NCI-H82 (cell line): ENCODE data around the gene TRPV4.

Experiments
- DNase-seq: peaks from one replicate; lab custom pipeline; 2025; lab: John Stamatoyannopoulos, UW

TRPV4 gene

DNA sequence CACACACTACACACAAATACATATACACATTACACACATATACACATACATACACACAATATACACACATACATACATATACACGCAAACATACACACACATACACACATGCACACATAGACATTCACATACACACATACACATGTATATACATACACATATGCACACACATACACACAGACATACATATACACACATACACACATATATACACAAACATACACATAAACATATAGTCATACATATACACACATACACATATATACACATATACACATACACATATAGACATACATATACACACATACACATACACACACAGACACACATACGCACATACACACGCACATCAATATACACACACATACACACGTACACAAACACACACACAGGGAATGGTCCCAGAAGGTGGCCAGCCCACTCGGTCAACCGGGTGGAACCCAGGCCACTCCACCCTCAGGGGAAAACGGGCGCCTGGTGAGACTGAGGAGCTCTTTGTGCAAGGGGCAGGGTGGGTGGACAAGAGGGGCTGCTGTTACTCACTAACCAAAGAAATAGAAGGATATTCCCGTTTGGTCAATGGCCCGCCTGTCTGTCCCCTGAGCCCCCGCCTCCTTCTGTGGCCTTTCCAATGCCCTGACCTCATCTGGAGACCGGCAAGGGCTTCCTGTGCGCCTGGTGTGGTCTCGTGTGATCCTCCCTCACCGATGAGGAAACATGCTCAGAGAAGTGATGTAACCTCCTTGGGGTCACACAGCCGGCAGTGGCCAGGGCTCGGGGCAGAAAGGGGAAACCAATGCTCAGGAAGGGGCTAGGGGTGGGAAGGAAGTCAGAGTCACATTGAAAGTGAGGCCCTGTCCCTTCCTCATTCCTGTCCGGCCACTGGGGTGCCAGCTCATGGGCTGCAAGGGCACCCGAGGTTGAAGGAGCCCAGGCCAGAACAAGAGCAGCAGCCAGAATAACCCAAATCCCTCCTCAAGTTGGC lies 5.3 kb downstream of the TRPV4 start:
- no peak for DNase-seq

DNA sequence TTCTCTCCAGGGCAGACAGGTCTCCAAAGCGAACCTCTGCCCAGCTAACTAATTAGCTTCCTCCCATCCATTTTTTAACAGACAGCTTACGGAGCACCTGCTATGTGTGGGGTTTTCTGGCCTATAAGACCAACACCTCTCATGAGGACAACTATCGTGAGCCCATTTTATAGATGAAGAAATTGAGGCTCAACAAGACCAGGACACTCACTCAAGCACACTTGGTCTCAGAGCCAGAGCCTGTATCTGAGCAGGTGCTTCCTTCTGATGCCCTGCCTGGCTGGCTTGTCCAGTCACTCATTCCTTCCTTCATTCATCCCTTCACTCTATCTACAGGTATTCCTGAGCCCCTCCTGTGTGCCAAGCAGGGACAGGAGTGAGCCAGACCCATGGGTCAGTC lies 6.1 kb downstream of the TRPV4 start:
- DNase-seq: no peak

DNA sequence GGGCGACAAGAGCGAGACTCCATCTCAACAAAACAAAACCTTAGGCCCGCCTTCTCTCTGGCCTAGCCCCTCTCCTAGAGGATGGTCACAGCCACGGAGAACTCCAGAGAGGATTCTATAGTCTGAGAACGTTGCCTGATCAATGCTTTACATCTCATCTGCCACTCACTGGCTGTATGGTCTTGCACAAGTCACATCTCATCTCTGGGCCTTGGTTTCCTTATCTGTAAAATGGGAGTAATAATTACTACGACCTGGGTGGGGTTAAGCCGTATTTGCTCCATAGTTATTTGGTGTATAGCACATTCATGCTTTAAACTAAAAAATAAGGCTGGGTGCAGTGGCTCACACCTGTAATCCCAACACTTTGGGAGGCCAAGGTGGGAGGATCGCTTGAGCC lies 8.5 kb downstream of the TRPV4 start:
- DNase-seq: no peak

GRCh38 chr12:109822951-109823411 lies 10.2 kb downstream of the TRPV4 start:
- DNase-seq: no peak

- DNase-seq: peak; percentile 45
Measured at GRCh38 chr12:109822416-109822815, 10.8 kb downstream of the TRPV4 start.

DNA sequence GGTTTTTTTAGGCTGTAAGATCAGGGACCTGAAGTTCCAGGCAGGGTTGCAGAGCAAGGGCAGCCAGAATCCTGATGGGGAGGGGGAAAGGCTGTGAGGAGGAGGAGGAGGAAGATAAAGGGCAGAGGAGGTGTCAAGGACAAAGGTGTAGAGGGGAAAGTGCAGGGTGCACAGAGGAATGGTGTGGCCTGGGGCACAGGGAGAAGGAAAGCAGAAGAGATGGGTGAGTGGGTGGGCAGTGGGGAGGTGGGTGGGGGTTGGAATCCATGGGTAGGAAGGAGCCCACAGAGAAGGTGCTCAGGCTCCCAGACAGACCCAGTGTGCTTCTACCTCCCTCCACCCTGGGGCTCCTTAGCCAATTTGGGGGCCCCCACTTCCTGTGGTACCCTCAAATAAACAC lies 11.2 kb downstream of the TRPV4 start:
- DNase-seq: no peak

- peak; percentile 100 for DNase-seq
Measured at GRCh38 chr12:109820816-109821381, 12.3 kb downstream of the TRPV4 start.

DNA sequence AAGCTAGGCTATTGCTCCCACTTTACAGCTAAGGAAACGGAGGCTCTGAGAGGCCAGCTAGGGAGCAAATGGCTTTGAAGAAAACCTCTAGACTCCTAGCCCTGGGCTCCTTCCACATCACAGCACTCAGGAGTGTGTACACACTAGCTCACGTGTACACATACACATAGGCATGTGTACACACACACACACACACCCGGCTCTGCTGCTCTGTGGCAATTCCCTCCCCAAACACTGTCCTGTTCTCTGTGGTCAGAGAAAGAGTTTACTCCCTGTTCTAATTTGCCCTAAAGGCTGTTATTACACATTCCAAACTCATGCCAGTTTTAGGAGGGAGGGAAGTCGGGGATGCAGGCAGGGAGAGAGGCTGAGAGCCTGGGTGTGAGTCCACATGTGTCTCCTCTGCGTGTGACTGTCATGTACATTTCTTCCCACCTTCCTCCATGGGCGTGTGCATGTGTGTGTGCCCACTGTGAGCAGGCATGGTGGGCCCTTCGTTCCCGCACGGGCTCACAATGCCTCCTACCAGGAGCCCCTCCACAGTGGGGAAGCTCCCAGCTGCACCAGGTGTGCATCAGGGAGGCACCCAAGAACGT lies 14.2 kb downstream of the TRPV4 start:
- no peak for DNase-seq

GRCh38 chr12:109818253-109818652 lies 14.9 kb downstream of the TRPV4 start:
- no peak for DNase-seq

DNA sequence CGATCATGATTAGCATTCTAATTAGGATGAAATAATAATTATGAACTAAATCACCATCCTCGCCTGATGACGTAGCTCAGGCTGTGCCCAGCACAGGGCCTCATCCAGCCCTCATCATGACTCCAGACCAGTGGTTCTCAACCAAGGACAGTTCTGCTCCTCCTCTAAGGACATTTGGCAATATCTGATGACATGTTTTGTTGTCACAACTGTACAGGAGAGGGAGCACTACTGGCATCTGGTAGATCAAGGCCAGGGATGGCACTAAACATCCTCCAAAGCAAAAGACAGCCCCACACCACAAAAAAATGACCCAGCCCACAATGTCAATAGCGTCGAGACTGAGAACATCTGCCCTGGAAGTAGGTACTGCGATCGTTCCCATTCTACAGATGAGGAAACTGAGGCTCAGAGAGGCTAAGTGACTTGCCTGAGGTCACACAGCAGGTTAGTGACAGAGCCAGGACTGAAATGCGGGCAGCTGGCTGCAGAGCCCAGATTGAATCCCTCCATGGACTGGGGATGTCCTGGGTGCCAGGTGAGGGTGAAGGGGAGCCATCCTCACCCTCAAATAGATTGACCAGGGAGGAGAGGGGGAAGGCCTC lies 15.5 kb downstream of the TRPV4 start:
- no peak for DNase-seq

DNA sequence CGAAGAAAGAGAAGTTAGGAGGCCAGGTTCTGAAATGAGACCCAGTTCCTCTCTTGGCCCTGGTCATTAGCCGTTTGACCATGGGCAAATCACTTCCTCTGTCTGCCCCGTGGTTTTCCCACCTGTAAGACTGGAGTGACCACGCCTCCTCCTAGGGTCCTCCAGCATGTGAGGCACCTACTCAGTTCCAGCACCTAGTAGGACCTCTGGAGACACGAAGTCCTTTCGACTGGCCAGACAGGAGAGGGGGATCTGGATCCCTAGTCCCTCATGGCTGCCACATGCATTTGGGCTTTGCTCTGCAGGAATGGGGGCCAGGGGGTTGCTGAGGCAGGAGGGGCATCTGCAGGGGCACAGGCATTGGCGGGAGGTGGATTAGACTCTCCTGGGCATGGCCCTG lies 16.3 kb downstream of the TRPV4 start:
- DNase-seq: no peak

DNA sequence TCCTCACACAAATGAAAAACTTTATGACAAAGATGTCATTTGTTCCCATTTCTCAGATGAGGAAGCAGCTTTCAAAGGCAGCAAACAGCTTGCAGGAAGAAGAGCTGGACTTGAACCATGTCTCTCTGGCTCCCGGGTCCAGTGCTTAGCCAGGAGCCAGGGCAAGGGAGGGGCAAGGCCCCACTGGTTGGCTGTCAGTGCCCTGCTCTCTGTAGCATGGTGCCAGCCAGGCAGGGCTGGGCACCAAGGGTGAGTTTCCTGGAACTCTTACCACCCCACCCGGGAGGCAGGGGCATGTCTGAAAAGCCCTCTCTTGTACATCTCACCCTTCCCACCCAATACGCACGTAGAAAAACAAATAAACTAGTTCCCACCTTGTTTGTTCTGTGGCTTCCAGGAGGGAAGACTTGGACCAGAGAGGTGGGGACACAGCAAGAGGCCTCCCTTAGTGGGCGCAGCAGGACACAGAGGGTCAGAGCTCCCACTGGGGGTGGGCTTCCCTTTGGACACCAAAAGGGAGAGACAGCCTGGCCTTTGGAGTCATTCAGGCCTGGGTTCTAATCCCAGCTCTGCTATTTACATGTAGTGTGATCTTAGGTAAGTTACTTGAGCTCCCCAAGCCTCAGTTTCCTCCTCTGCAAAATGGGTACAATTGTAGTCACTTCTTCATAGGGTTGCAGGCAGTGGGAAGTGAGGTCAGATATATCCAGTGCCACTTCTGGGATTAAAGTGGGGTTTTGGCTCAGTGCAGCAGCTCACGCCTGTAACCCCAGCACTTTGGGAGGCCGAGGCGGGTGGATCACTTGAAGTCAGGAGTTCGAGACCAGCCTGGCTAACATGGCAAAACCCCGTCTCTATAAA lies 17.2 kb downstream of the TRPV4 start:
- DNase-seq: no peak

- DNase-seq: no peak
Measured at GRCh38 chr12:109815225-109815624, 18.0 kb downstream of the TRPV4 start.

DNA sequence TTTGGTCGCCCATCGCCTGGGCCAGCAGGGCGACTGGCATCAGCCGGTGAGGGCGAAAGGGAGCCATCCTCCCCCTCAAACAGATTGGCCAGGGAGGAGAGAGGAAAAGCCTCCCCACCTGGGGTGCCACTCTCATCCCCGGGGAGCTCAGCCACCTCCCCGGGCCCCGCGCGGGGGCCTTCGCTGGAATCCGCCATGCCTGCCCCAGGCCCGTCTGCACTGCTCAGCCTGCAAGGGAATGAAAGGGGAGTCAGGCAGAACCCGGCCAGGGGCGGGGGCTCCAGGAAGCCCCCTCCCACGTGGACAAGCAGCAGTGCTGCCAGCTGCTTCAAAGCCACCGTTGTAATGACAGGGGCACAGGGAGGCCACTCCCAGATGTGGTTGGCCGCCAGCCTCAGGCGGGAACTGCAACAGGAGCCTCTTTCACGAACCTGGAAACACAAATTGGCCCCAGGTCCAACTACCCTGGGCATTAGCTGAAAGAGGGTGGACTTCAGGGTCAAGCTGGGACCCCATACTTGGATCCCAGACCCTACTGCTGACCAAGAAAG lies 18.5 kb downstream of the TRPV4 start:
- no peak for DNase-seq

GRCh38 chr12:109813810-109814416 lies 19.3 kb downstream of the TRPV4 start:
- no peak for DNase-seq

DNA sequence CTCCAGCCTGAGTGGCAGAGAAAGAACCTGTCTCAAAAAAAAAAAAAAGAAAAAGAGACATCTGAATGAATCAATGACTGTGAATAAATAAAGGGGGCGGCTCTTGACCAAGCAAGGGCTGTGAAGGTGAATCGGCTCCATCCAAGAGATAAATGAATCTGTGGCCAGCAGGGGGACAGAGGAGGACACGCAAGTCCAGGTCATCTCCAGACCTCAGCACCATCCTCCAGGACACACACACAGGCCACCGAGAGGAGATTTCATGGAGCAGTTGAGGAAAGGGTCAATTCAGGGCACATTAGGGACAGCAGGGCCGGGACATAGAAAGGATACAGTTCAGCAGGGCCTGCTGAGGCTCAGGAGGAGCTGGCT lies 21.6 kb downstream of the TRPV4 start:
- DNase-seq: peak; percentile 33

- DNase-seq: no peak
Measured at GRCh38 chr12:109810954-109811623, 22.1 kb downstream of the TRPV4 start.

DNA sequence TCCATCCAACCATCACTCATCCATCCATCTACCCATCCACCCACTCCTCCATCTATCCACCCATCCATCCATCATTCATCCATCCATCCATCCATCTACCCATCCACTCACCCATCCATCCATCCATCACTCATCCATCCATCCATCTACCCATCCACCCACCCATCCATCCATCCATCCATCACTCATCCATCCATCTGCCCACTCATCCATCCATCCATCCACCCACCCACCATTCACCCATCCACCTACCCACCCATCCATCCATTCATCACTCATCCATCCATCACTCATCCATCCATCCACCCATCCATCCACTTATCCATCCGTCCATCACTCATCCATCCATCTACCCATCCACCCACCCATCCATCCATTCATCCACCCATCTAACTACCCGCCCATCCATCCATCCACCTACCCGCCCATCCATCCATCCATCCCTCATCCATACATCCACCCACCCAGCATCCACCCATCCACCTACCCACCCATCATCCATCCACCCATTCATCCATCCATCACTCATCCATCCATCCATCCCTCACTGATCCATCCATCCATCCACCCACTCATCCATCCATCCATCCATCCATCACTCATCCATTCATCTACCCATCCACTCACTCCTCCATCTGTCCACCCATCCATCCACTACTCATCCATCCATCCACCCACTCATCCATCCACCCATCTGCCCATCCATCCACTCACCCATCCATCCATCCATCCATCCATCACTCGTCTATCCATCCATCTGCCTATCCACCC lies 24.1 kb downstream of the TRPV4 start:
- DNase-seq: no peak

DNA sequence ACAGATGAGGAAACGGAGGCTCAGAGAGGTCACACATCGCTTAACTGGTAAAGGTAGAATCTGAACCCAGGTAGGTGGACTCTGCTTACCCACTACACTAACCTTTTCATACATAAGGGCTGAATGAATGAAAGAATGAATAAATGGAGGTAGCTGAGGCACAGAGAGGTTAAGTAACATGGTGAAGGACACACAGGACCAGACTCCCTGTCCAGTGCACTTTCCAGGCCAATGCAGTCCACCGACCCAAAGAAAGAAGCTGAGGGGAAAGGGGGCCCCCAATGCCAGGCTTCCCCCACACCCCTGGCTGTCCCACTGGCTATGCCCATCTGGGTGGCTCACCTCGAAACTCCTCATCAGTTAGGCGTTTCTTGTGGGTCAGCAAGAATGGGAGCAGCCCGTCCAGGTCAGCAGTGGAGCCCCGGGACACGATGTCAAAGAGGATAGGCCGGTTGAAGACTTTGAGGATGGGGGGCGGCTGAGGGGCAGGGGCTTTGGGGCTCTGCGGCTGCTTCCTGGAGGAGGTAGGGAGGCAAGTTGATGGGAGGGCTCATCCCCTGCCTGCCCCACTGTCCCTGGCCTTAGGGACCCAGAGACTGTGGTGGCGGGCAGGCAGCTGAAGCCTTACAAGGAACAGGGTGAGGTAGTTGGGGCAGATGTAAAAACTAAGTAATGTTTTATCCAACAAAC lies 25.1 kb downstream of the TRPV4 start:
- DNase-seq: no peak
